ENCODE data around the gene MTR.

MTR gene

DNA sequence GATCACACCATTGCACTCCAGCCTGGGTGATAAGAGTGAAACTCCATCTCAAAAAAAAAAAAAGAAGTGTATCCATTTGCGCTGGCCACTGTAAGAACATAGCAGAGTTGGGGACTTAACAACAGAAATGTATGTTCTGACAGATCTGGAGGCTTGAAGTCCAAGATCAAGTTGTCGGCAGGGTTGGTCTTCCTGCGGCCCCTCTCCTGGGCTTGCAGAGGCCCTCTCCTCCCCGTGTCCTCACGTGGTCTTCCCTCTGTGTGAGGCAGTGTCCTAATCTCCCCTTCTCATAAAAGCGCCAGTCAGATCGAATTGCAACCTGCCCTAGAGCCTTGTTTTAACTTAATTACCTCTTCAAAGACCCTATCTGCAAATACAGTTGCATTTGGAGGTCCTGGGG is 156.6 kb downstream of the MTR start:
- H3K4me3 ChIP-seq (ENCODE audit: low read depth, low read length), result no peak overlapping the region
- H3K79me2 ChIP-seq (ENCODE audit: control insufficient read depth, insufficient read depth, low read length, unreplicated experiment), result no peaks in the 10 kb centered on the region
- no peak overlapping the region for H3K27ac ChIP-seq (ENCODE audit: low read depth, low read length)
- H3K4me1 ChIP-seq (ENCODE audit: control insufficient read depth, insufficient read depth, low read length, unreplicated experiment), result no peaks in the 10 kb centered on the region
- H2AFZ ChIP-seq (ENCODE audit: low read length, unreplicated experiment), result no peak overlapping the region
- H3K27me3 ChIP-seq (ENCODE audit: insufficient read depth, low read length), result no peaks in the 10 kb centered on the region
- no peaks in the 10 kb centered on the region for H3K36me3 ChIP-seq (ENCODE audit: insufficient read depth, low read length)

DNA sequence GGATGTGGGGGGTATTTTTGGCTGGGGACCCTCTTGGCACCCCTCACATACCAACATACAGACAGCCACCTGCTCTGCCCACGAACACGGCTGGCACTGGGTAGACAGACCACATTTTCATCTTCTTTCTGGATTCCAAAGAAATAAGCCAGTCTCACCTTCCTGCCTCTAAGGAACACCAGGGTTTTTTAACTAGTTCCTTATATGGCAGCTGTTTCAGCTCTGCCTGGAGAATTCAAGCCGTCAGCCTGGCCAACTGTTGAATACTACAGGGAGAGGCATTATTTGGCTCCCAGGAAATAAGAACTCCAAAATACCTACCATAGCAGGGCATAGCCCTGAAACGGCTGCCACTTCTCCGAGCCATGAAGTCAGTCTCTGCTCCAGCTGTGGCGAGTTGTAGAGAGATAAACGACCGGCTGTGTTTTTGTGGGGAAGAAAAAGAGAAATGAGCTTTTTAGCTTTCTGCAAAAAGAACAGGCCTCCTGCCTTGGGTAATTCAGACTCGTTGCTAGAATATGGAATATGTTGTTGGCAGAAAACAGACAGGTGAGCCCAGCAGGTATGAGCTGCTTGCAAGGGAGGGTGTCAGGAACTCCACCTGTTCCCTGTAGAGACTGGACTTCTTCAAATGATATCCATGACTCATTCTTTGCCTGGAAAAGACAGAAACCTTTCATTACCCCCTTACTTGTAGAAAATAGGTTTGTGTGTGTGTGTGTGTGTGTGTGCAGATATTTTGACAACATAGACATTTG is 157.3 kb downstream of the MTR start:
- H3K27ac ChIP-seq (ENCODE audit: low read depth, low read length), result no peak overlapping the region
- no peak overlapping the region for H3K4me3 ChIP-seq (ENCODE audit: low read depth, low read length)
- no peak overlapping the region for H2AFZ ChIP-seq (ENCODE audit: low read length, unreplicated experiment)
- H3K4me1 ChIP-seq (ENCODE audit: control insufficient read depth, insufficient read depth, low read length, unreplicated experiment), result no peaks in the 10 kb centered on the region
- no peaks in the 10 kb centered on the region for H3K79me2 ChIP-seq (ENCODE audit: control insufficient read depth, insufficient read depth, low read length, unreplicated experiment)
- H3K27me3 ChIP-seq (ENCODE audit: insufficient read depth, low read length), result no peaks in the 10 kb centered on the region
- H3K36me3 ChIP-seq (ENCODE audit: insufficient read depth, low read length), result no peaks in the 10 kb centered on the region

DNA sequence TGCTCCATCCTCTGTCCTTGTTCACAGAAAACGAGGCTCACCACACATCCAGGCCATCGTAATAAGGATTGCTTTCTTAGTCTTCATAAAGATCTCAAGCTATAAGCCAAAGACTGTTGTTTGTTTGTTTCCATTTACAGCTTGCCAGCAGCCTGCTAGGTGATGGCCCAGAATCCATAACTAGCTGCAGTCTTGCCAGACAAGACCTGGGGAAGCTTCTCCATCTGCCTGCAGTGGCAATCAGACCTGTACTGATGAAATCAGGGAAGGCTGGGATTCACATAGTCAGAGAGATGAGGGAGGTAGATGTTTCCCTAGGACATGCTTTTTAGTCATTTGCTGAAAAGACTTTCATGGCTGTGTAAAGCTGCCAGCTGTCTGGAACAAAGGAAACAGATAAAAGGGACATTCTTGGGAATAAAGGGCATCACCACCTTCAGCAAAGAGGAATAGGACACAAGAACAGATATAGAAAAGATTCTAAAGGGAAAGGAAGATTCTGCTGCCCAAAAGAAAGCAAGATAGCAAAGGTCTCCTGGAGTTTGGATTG is 158.1 kb downstream of the MTR start:
- Histone ChIP-seq H2AFZ (ENCODE audit: low read length, unreplicated experiment) (no peak overlapping the region), H3K79me2 (ENCODE audit: control insufficient read depth, insufficient read depth, low read length, unreplicated experiment) (no peaks in the 10 kb centered on the region), H3K4me3 (ENCODE audit: low read depth, low read length) (no peak overlapping the region), H3K27ac (ENCODE audit: low read depth, low read length) (no peak overlapping the region), H3K27me3 (ENCODE audit: insufficient read depth, low read length) (no peaks in the 10 kb centered on the region), H3K4me1 (ENCODE audit: control insufficient read depth, insufficient read depth, low read length, unreplicated experiment) (no peaks in the 10 kb centered on the region), H3K36me3 (ENCODE audit: insufficient read depth, low read length) (no peaks in the 10 kb centered on the region)
